Gastrocnemius medialis (tissue), 4 donors: ENCODE data around the gene PRDX4.

ENCODE experiments used
- POLR2A ChIP-seq, 2 donors: fragments of 450-650 bp; IDR thresholded peaks; one replicate each; pipeline ENCODE4 v1.6.1; 2017; ENCODE audit warnings: antibody characterized with exemption in 2 of 2, mild to moderate bottlenecking in 2 of 2, moderate library complexity in 2 of 2
- TF ChIP-seq, protein P1 (sequence below), 5 experiments: fragments of 450-650 bp in 3 of 5; fragments of 200-600 bp in 2 of 5; sonication (generic) in 2 of 5; IDR thresholded peaks in 4 of 5; conservative IDR thresholded peaks in 1 of 5; 1 replicate in 4 of 5; 2 replicates in 1 of 5; pipeline ENCODE4 v1.5.1; 2016 to 2019; ENCODE audit warnings: antibody characterized with exemption in 5 of 5, mild to moderate bottlenecking in 3 of 5, moderate library complexity in 3 of 5

DNA sequence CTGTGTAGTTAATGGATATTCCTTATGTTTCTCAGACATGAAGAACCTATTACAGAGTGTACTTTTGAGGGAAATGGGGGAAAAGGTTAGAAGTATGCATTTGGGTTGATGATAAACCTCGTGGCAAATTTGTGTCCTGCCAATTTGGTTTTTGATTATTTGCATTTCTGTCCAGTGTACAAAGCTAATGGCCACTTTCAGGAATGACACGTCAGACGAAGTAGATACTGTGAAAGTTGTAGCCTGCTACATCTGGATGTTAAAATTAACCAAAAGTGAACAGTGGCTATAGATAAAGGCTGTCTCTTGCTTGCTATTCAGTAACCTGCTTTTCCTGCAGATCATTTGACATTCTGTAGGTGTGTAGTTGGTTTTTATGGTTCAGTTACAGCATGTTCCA lies 1.0 kb downstream of the PRDX4 start:
- TF ChIP-seq, protein P1, sequence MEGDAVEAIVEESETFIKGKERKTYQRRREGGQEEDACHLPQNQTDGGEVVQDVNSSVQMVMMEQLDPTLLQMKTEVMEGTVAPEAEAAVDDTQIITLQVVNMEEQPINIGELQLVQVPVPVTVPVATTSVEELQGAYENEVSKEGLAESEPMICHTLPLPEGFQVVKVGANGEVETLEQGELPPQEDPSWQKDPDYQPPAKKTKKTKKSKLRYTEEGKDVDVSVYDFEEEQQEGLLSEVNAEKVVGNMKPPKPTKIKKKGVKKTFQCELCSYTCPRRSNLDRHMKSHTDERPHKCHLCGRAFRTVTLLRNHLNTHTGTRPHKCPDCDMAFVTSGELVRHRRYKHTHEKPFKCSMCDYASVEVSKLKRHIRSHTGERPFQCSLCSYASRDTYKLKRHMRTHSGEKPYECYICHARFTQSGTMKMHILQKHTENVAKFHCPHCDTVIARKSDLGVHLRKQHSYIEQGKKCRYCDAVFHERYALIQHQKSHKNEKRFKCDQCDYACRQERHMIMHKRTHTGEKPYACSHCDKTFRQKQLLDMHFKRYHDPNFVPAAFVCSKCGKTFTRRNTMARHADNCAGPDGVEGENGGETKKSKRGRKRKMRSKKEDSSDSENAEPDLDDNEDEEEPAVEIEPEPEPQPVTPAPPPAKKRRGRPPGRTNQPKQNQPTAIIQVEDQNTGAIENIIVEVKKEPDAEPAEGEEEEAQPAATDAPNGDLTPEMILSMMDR (IDR thresholded peaks at IDR 0.05 in 4 of 5, conservative IDR thresholded peaks at IDR 0.05 in 1 of 5): no peak
- no peak for TF ChIP-seq POLR2A (IDR thresholded peaks at IDR 0.05)
